Measurements from ENCODE around the gene EXOSC7. TPM values are rescaled to one million over a fixed set of nuclear protein-coding genes. Genes with fewer than 3 reads are reported as not detected.

The EXOSC7 gene
- total and polyA plus RNA-seq, 4 donors = 15.5 to 27.2 (median 21.7) TPM

- Histone ChIP-seq H3K9ac (ENCODE audit: low read depth in 1 of 2, low read length in 2 of 2) (no peak overlapping the region), H3K27ac (ENCODE audit: low read depth in 1 of 2, low read length in 2 of 2) (no peak overlapping the region), H3K9me3 (ENCODE audit: control insufficient read depth in 4 of 4, low read length in 3 of 4) (no peaks in the 10 kb centered on the region), H3K4me1 (ENCODE audit: control insufficient read depth in 4 of 4, insufficient read depth in 4 of 4, low read length in 3 of 4) (no peaks in the 10 kb centered on the region), H3K27me3 (ENCODE audit: control insufficient read depth in 4 of 4, insufficient read depth in 4 of 4, low read length in 3 of 4) (no peaks in the 10 kb centered on the region), H3K4me3 (ENCODE audit: low read depth in 1 of 3, low read length in 3 of 3) (no peak overlapping the region), H3K36me3 (ENCODE audit: control insufficient read depth in 4 of 4, insufficient read depth in 3 of 4, low read depth in 1 of 4, low read length in 3 of 4) (no peaks in the 10 kb centered on the region)
- DNase-seq (ENCODE audit: low spot score) = no peak
- WGBS = 84% methylated on average over 3 of the region's 3 CpGs
- TF ChIP-seq CTCF (IDR thresholded peaks at IDR 0.05; ENCODE audit: low read depth, low read length, missing input control) (no peak), HNF4A (conservative IDR thresholded peaks at IDR 0.05) (no peak), YY1 (IDR thresholded peaks at IDR 0.05) (no peak), NR2F2 (IDR thresholded peaks at IDR 0.05) (no peak), EGR1 (IDR thresholded peaks at IDR 0.05; ENCODE audit: low read depth in 2 of 2) (no peak), RXRA (IDR thresholded peaks at IDR 0.05) (no peak), TAF1 (conservative IDR thresholded peaks at IDR 0.05) (no peak), SP1 (IDR thresholded peaks at IDR 0.05) (no peak), ATF3 (IDR thresholded peaks at IDR 0.05) (no peak), RAD21 (IDR thresholded peaks at IDR 0.05) (no peak), FOXA1 (IDR thresholded peaks at IDR 0.05) (no peak), GABPA (IDR thresholded peaks at IDR 0.05 in 1 of 2, conservative IDR thresholded peaks at IDR 0.05 in 1 of 2) (no peak), FOXA2 (IDR thresholded peaks at IDR 0.05) (no peak), JUND (IDR thresholded peaks at IDR 0.05) (no peak), MAX (IDR thresholded peaks at IDR 0.05) (no peak), ZBTB33 (IDR thresholded peaks at IDR 0.05) (no peak), HNF4G (IDR thresholded peaks at IDR 0.05) (no peak), REST (IDR thresholded peaks at IDR 0.05) (no peak)
Observed at GRCh38 chr3:45054196-45054857, 78.3 kb downstream of the EXOSC7 start.

Measured in liver (tissue), 9 donors.